NB4 (cell line): ENCODE data around the gene PAK1.

ENCODE experiments used
- DNase-seq: peaks from one replicate; pipeline ENCODE4 v3.0.0; 2010; ENCODE audit warnings: low read depth
- H3K4me3 ChIP-seq: one replicate; pipeline ENCODE4 v1.5.1; 2011; ENCODE audit warnings: mild to moderate bottlenecking, low read depth, low read length, moderate library complexity
- CTCF ChIP-seq: IDR thresholded peaks from one replicate; pipeline ENCODE4 v1.5.1; 2012; ENCODE audit warnings: low read depth, low read length
- MAX ChIP-seq: IDR thresholded peaks from 2 replicates; pipeline ENCODE4 v1.6.1; 2011; ENCODE audit warnings: low read depth, low read length
- MYC ChIP-seq: IDR thresholded peaks from 2 replicates; pipeline ENCODE4 v1.6.1; 2011; ENCODE audit warnings: low read depth, low read length
- POLR2A ChIP-seq: IDR thresholded peaks from 2 replicates; pipeline ENCODE4 v1.6.1; 2011; ENCODE audit warnings: mild to moderate bottlenecking; ENCODE audit not compliant: insufficient read length; ENCODE audit errors: extremely low read depth

The PAK1 gene

GRCh38 chr11:77505956-77506355 is 32.1 kb upstream of the PAK1 start:
- no peak for DNase-seq
- no peak for TF ChIP-seq MYC
- no peak for TF ChIP-seq MAX
- no peak for TF ChIP-seq CTCF
- no peak for TF ChIP-seq POLR2A

GRCh38 chr11:77503006-77503405 is 29.1 kb upstream of the PAK1 start:
- peak; percentile 26 for DNase-seq
- no peak overlapping the region for H3K4me3 ChIP-seq
- TF ChIP-seq POLR2A (no peak), CTCF (no peak), MYC (no peak), MAX (no peak)

More at GRCh38 chr11:77505956-77506355, 32.1 kb upstream of the PAK1 start:
- H3K4me3 ChIP-seq, result no peak overlapping the region

- DNase-seq, result peak; percentile 50
- no peak for TF ChIP-seq CTCF
- TF ChIP-seq MYC, result no peak
- TF ChIP-seq POLR2A, result no peak
- TF ChIP-seq MAX, result no peak
- no peak overlapping the region for H3K4me3 ChIP-seq
These were observed 28.5 kb upstream of the PAK1 start for GRCh38 chr11:77502346-77502905.

GRCh38 chr11:77501758-77502157 is 27.9 kb upstream of the PAK1 start:
- no peak overlapping the region for H3K4me3 ChIP-seq
- no peak for TF ChIP-seq MAX
- TF ChIP-seq MYC, result no peak
- no peak for TF ChIP-seq CTCF
- no peak for TF ChIP-seq POLR2A
- peak; percentile 62 for DNase-seq

- no peak overlapping the region for H3K4me3 ChIP-seq
- no peak for TF ChIP-seq CTCF
- TF ChIP-seq MAX, result no peak
- no peak for TF ChIP-seq POLR2A
- DNase-seq, result peak; percentile 39
These were observed 23.5 kb upstream of the PAK1 start for GRCh38 chr11:77497368-77497767.
